Measurements from ENCODE around the gene SLC2A9.

The SLC2A9 gene

GRCh38 chr4:10020871-10021652 lies at the start of gene SLC2A9:
SLC2A9 (minus strand) TSS chr4:10021497; CDS start chr4:10021429, 68 bp downstream.
- TF ChIP-seq CTCF (IDR thresholded peaks at IDR 0.05; ENCODE audit: extremely low read depth, insufficient read depth, missing control alignments) = no peak
- no peak for DNase-seq (ENCODE audit: low spot score)
- in situ Hi-C loops (cut with MboI; ENCODE audit: low pct_unique_long_range_greater_than_20kb, low sequenced_read_pairs, unreplicated experiment) = no loop called here

GRCh38 chr4:10069075-10069642 lies 47.9 kb upstream of the SLC2A9 start:
- in situ Hi-C loops (cut with MboI; ENCODE audit: low pct_unique_long_range_greater_than_20kb, low sequenced_read_pairs, unreplicated experiment) = no loop called here
- TF ChIP-seq CTCF (IDR thresholded peaks at IDR 0.05; ENCODE audit: extremely low read depth, insufficient read depth, missing control alignments) = no peak

GRCh38 chr4:10066670-10067651 lies 45.7 kb upstream of the SLC2A9 start:
- TF ChIP-seq CTCF (IDR thresholded peaks at IDR 0.05; ENCODE audit: extremely low read depth, insufficient read depth, missing control alignments) = no peak
- DNase-seq (ENCODE audit: low spot score) = no peak
- in situ Hi-C loops (cut with MboI; ENCODE audit: low pct_unique_long_range_greater_than_20kb, low sequenced_read_pairs, unreplicated experiment) = no loop called here

More at GRCh38 chr4:10069075-10069642, 47.9 kb upstream of the SLC2A9 start:
- DNase-seq (ENCODE audit: low spot score) = no peak

- in situ Hi-C loops (cut with MboI; ENCODE audit: low pct_unique_long_range_greater_than_20kb, low sequenced_read_pairs, unreplicated experiment) = no loop called here
- TF ChIP-seq CTCF (IDR thresholded peaks at IDR 0.05; ENCODE audit: extremely low read depth, insufficient read depth, missing control alignments) = no peak
- DNase-seq (ENCODE audit: low spot score) = no peak
These were observed 44.9 kb upstream of the SLC2A9 start for GRCh38 chr4:10066206-10066605.

- TF ChIP-seq CTCF (IDR thresholded peaks at IDR 0.05; ENCODE audit: extremely low read depth, insufficient read depth, missing control alignments) = no peak
- DNase-seq (ENCODE audit: low spot score) = no peak
- in situ Hi-C loops (cut with MboI; ENCODE audit: low pct_unique_long_range_greater_than_20kb, low sequenced_read_pairs, unreplicated experiment) = no loop called here
These were observed 42.4 kb upstream of the SLC2A9 start for GRCh38 chr4:10063544-10064300.
